Tongue (tissue), 2 donors: ENCODE data around the gene NRIP3. TPM values are rescaled to one million over a fixed set of nuclear protein-coding genes. Genes with fewer than 3 reads are reported as not detected.
"Not testable (repeated sequence)": the region's sequence is repeated elsewhere in the genome, so short reads cannot be mapped to it uniquely, and the experiment has no call there.

ENCODE experiments used
- DNase-seq: peaks from one replicate; pipeline ENCODE4 v3.0.0-alpha.2; 2015
- total RNA-seq: library from RNA; depleted of rRNA; stranded (reverse); fragments of >200 nt; gene quantifications from one replicate; pipeline ENCODE4 v1.2.3, GENCODE V29; 2014

Gene NRIP3
- total RNA-seq, 1 donor from 2014 or later = 0.62 TPM

GRCh38 chr11:9015677-9016076 lies 11.9 kb upstream of the NRIP3 start:
- DNase-seq = peak; percentile 83

- DNase-seq = peak; percentile 32
These were observed 11.0 kb upstream of the NRIP3 start for GRCh38 chr11:9014826-9015225.

DNA sequence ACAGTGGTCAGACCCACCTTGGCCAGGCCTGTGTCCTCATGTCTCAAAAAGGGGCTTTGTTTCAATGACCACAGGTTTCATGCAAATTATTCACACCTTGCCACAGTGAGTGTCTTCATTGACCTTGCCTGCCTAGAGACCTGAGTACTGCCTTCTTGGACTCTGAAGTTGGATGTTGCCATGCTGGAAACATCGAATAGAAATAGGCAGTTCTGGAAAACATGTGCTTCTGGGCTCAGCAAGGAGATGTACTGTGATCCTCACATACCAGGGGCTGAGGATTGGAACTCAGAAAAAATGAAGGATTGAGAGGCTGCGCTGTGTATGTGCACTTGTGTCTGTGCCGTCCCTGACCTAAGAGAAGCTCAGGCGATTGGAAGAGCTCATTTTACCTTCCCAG lies 9.6 kb upstream of the NRIP3 start:
- DNase-seq = no peak

DNA sequence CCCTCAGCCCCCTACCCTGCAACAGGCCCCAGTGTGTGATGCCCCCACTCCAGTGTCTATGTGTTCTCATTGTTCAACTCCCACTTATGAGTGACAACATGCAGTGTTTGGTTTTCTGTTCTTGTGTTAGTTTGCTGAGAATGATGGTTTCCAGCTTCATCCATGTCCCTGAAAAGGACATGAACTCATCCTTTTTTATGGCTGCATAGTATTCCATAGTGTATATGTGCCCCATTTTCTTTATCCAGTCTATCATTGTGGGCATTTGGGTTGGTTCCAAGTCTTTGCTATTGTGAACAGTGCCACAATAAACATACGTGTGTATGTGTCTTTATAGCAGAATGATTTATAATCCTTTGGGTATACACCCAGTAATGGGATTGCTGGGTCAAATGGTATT lies 5.7 kb upstream of the NRIP3 start:
- DNase-seq = not testable (repeated sequence)

DNA sequence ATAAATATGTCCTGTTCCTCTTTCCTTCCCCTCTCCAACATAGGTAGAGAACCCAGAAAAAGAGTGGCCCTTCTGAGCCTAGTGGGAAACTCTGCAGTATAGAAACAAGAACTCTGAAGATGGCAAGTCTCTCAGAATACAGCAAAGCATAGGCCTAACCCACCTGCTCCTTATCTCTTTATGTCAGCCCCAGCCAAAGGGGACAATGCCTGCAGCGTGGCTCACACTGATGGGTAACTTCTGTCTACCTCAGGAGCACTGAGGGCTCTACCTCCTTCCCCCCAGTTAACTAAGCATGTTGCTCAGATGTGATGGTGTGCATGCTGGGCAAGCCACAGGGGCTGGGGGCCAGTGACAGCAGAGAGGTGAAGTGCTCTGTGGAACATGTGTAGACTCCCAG lies 4.9 kb upstream of the NRIP3 start:
- no peak for DNase-seq

DNA sequence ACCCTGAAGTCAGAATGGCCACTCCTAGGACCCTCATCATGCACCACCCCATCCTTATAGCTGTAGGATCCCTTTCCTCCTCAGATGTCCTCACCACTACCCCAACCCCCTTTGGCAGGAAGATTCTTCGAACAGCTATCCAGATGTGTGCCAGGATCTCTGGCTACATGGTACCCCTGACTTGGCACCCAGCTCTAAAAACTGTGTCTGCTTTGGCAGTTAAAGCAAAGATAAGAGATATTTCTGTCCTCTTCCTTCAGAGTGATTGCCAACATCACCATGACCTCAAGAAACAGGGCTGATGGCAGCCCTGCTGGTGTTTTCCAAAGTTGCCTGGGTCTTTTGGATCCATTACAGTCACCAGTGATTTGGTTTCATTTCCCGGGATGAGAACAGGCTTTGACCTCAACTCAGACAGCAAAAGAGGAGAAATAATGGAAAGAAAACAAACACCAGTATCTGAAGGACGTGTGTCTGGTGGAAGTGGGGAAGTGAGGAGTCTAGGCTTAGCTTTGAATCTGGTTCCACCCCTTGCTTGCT lies 4.3 kb upstream of the NRIP3 start:
- no peak for DNase-seq

- no peak for DNase-seq
These were observed 1.3 kb upstream of the NRIP3 start for GRCh38 chr11:9005087-9005486.

GRCh38 chr11:9004183-9004926 lies 554 bp upstream of the NRIP3 start:
- DNase-seq = peak; percentile 23

DNA sequence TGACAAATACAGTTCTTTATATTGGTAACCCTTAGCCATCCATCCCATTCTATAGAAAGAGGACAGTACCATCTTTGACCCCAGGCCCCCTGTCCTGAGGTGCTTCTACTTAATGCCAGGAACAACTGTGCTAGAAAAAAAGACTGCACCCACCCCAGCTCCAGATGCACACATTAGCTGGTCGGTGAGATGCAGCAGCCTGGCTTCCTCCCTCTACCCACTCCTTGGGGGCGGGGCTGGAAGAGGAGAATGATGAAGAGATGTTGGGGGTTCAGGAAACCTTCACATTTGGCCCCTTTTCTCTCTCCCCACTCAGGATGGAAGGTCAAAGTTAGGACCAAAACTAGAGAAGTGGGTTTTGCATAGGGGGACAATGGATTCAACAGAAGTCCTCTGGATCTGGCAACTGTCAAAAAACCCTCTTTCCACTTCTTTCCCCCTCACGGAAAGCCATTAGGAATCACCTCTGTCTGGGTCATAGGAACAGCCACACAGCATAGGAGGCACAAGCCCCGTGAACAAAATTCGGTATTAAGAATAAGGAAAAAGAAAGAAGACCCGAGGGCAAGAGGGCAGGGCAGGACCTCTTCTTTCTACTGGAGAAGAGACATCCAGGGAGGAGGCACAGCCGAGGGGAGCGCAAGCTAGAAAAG lies 755 bp downstream of the NRIP3 start:
- no peak for DNase-seq

GRCh38 chr11:9001736-9002135 lies 2.1 kb downstream of the NRIP3 start:
- DNase-seq = no peak

- no peak for DNase-seq
These were observed 5.8 kb downstream of the NRIP3 start for GRCh38 chr11:8998017-8998416.

DNA sequence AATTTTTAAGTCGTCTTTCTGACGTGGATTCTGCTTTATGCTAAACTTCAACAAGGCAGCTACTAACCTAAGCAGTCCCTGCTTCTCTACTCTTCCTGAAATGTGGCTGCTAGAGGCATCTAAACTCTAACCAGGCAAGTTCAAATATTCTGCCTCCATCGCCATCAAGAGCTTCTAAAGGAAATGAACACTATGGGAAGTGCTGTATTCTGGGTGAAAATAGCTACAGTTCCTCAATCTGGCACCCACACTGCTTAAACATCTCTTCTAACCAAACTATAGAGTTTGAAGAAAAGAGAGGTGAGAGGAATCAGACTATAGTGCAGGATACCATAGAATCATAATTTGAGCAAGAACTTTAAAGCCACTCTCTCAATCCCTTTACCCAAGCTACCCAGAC lies 6.3 kb downstream of the NRIP3 start:
- DNase-seq = no peak

- DNase-seq = no peak
These were observed 14.3 kb downstream of the NRIP3 start for GRCh38 chr11:8989453-8989852.

DNA sequence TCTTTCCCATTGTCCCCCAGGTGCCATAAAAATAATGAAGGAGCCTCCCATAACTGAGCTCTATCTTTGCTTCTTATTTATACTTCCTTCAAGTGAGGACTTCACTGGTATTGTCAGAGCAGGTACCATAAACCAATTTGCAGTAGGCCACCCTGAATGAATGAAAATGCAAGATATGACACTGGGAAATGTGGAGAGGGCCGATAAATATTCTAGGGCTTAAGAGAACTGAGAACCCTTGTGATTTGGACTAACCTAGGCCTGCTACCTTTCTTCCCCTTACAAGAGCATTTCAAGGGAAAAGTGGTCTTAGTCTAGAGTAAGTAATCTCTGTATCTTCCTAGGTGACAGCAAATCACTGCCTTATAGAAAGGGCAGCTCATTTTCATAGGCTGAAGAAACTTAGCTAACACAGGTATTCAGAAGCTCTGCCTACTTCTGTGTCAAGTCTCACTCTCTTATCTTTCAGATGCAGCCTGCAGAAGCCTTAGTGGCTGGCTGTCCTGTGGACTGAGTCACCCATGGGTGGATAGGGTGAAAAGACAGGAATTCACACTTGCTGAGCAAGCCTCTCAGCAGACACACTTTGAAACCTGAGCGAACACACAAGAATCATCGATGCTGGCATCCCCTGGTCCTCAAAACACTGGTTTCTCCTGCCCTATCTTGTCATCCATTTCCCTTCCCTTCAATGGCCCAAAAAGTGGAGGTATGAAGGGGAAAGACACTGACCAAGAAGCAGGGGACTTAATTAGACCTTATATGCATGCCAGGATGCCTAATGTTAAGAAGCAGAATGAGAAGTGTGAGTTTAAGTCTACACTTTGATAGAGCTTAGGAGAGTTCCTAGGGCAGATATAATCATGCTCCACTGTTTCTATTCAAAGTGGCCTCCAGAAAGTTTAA lies 15.2 kb downstream of the NRIP3 start:
- DNase-seq = no peak

DNA sequence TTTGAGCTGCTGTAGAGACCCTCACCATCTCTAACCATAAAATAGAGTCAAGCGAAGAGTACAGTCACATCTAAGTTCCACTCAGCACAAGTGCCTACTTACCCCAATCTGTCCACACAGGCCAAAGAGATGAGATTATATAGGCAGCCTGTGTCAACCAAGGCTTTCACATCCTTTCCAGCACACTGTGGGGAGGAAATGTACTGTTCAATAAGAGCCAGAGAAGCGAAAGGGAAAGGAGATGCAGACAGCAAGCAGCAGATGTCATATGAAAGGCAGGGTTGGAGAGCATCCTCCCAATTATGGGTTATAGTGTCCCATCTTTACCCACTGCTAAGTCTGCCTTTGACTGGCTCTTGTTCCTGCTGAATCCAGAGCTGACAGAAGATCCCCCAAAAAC lies 16.4 kb downstream of the NRIP3 start:
- DNase-seq = no peak

DNA sequence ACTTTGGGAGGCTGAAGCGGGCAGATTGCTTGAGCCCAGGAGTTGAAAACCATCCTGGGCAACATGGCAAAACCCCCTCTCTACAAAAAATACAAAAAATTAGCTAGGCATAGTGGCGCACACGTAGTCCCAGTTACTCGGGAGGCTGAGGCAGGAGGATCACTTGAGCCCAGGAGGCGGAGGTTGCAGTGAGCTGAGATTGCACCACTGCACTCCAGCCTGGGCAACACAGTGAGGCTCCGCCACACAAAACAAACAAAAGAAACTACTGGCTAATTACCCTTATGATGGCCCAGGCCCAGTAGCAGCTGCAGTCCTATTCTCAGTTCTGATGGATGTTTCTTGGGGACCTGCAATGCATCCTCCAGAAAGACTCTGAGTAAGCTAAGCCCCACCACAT lies 17.0 kb downstream of the NRIP3 start:
- not testable (repeated sequence) for DNase-seq

GRCh38 chr11:8985462-8985861 lies 18.3 kb downstream of the NRIP3 start:
- no peak for DNase-seq

- DNase-seq = no peak
These were observed 20.2 kb downstream of the NRIP3 start for GRCh38 chr11:8983552-8983951.

DNA sequence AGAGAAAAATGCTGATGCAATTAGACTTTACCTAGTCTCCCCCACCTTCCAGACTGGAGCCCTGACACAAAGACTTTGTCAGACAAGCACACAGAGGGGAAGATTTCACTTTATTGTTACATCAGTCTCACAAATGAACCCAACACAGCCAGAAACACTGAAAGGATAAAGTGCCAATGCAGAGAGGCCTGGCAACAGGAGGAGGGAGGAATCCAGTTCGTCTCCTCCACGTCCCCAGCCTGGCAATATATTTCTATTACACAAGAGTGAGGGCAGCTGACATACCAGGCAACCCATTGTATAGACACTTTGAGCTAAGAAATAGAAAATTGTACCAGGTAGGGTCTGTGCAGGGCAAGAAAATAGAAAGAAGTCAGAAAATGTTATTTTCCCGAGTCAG lies 23.3 kb downstream of the NRIP3 start:
- DNase-seq = no peak

DNA sequence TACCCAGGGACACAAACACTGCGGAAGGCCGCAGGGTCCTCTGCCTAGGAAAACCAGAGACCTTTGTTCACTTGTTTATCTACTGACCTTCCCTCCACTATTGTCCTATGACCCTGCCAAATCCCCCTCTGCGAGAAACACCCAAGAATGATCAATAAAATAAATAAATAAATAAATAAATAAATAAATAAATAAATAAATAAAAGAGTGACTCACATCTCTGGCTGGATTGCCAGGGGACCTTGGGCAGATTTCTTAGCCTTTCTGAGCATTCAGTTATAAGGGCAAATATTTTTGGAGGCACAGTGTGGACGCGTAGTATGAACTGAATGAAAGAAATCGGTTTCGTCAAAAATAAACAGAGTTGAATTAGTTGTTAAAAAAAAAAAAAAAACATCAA lies 24.4 kb downstream of the NRIP3 start:
- not testable (repeated sequence) for DNase-seq

DNA sequence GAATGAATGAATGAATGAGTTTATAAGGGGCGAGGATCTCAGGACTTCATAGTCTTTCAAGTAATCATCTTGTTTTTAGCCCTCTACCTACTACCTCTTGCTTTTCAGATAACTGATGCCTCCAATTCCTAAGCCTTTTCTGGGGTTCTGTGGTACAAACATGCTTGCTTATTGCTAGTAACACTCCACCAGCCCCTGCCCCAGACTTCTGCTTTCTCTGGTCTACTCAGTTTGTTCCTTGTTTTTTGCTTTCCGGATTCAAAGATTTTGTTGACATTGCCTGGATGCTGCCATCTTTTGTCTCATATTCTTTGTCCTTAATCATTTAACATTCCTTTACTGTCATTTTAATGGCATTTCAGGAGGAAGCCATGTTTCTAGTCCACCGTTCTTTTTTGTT lies 30.7 kb downstream of the NRIP3 start:
- DNase-seq = no peak

DNA sequence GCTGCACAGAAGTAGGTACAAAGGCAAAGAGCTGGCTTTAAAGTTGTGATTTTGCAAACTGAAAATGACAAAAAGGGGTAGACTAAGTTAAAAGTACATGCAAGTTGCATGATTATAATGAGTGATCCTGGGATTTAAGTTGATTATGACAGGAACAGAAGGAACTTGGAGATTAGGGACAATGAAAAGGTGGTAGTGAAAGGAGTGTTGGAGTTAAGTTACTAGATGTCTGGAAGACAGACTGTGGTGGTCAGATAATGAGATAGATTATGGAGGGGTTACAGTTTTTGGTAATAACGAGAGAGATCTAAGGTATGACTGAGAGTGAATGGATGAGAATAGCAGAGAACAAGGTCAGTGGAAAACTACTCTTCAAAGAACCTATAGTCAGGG lies 31.9 kb downstream of the NRIP3 start:
- DNase-seq = no peak
